Parathyroid adenoma (tissue), 2 donors: ENCODE data around the gene GSKIP.
"Not testable (repeated sequence)": the region's sequence is repeated elsewhere in the genome, so short reads cannot be mapped to it uniquely, and the experiment has no call there.

Experiments used
- H2AFZ ChIP-seq: fragments of 300-600 bp; sonication (generic); one replicate; pipeline ENCODE4 v1.7.0; 2017; ENCODE audit warnings: antibody characterized with exemption, mild to moderate bottlenecking
- H3K27ac ChIP-seq: fragments of 300-600 bp; sonication (generic); one replicate; pipeline ENCODE4 v1.7.0; 2017
- H3K27me3 ChIP-seq: fragments of 300-600 bp; sonication (generic); one replicate; pipeline ENCODE4 v1.7.0; 2017; ENCODE audit warnings: low read length; ENCODE audit not compliant: control insufficient read depth, insufficient read depth
- H3K36me3 ChIP-seq: fragments of 300-600 bp; sonication (generic); one replicate; pipeline ENCODE4 v1.7.0; 2017; ENCODE audit warnings: low read length; ENCODE audit not compliant: control insufficient read depth, insufficient read depth
- H3K4me1 ChIP-seq: fragments of 300-600 bp; sonication (generic); one replicate; pipeline ENCODE4 v1.7.0; 2017; ENCODE audit warnings: control low read depth
- H3K4me2 ChIP-seq: fragments of 300-600 bp; sonication (generic); one replicate; pipeline ENCODE4 v1.7.0; 2017; ENCODE audit warnings: low read length
- H3K4me3 ChIP-seq: fragments of 300-600 bp; sonication (generic); one replicate; pipeline ENCODE4 v1.7.0; 2017; ENCODE audit warnings: low read depth, low read length
- H3K79me2 ChIP-seq: fragments of 300-600 bp; sonication (generic); one replicate; pipeline ENCODE4 v1.7.0; 2017; ENCODE audit warnings: control low read depth
- H3K9ac ChIP-seq: fragments of 300-600 bp; sonication (generic); one replicate; pipeline ENCODE4 v1.7.0; 2017; ENCODE audit warnings: mild to moderate bottlenecking
- H3K9me3 ChIP-seq: fragments of 300-600 bp; sonication (generic); one replicate; pipeline ENCODE4 v1.7.0; 2017; ENCODE audit warnings: low read length; ENCODE audit not compliant: control insufficient read depth
- TF ChIP-seq, protein P1 (sequence below): fragments of 300-600 bp; sonication (generic); IDR thresholded peaks from one replicate; pipeline ENCODE4 v1.7.0; 2017; ENCODE audit warnings: antibody characterized with exemption, mild to moderate bottlenecking
- donor health status: primary hyperparathyroidism.

Gene GSKIP

DNA sequence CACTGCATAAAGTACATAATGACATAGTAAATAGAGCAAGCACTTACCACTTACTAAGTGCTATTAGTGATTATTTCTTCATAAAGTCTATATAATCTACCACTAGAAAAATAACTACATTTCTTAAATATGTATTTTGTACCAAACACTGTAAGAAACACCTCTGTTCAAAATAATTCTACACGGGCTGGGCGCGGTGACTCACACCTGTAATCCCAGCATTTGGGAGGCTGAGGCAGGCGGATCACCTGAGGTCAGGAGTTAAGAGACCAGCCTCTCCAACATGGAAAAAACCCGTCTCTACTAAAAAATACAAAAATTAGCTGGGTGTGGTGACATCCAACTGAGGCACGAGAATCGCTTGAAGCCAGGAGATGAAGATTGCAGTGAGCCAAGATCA is 39.1 kb upstream of the GSKIP start:
- Histone ChIP-seq H3K9ac (no peak overlapping the region), H3K27me3 (no peaks in the 10 kb centered on the region), H3K36me3 (no peaks in the 10 kb centered on the region), H3K27ac (no peak overlapping the region), H3K79me2 (no peaks in the 10 kb centered on the region), H3K4me1 (no peaks in the 10 kb centered on the region), H3K9me3 (no peaks in the 10 kb centered on the region), H3K4me2 (no peak overlapping the region), H3K4me3 (no peak overlapping the region), H2AFZ (no peak overlapping the region)
- TF ChIP-seq, protein P1, sequence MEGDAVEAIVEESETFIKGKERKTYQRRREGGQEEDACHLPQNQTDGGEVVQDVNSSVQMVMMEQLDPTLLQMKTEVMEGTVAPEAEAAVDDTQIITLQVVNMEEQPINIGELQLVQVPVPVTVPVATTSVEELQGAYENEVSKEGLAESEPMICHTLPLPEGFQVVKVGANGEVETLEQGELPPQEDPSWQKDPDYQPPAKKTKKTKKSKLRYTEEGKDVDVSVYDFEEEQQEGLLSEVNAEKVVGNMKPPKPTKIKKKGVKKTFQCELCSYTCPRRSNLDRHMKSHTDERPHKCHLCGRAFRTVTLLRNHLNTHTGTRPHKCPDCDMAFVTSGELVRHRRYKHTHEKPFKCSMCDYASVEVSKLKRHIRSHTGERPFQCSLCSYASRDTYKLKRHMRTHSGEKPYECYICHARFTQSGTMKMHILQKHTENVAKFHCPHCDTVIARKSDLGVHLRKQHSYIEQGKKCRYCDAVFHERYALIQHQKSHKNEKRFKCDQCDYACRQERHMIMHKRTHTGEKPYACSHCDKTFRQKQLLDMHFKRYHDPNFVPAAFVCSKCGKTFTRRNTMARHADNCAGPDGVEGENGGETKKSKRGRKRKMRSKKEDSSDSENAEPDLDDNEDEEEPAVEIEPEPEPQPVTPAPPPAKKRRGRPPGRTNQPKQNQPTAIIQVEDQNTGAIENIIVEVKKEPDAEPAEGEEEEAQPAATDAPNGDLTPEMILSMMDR: no peak

GRCh38 chr14:96338551-96338950 is 24.8 kb upstream of the GSKIP start:
- H3K27ac ChIP-seq: no peak overlapping the region
- H3K9ac ChIP-seq: no peak overlapping the region
- no peaks in the 10 kb centered on the region for H3K9me3 ChIP-seq
- H2AFZ ChIP-seq: no peak overlapping the region
- no peaks in the 10 kb centered on the region for H3K27me3 ChIP-seq
- H3K4me2 ChIP-seq: no peak overlapping the region
- no peak overlapping the region for H3K4me3 ChIP-seq
- TF ChIP-seq, protein P1: no peak
- no peaks in the 10 kb centered on the region for H3K36me3 ChIP-seq
- no peaks in the 10 kb centered on the region for H3K4me1 ChIP-seq
- no peaks in the 10 kb centered on the region for H3K79me2 ChIP-seq

- no peak overlapping the region for H3K27ac ChIP-seq
- H2AFZ ChIP-seq: no peak overlapping the region
- H3K9ac ChIP-seq: no peak overlapping the region
- H3K9me3 ChIP-seq: no peaks in the 10 kb centered on the region
- no peak overlapping the region for H3K4me2 ChIP-seq
- TF ChIP-seq, protein P1: no peak
- H3K36me3 ChIP-seq: no peaks in the 10 kb centered on the region
- H3K27me3 ChIP-seq: no peaks in the 10 kb centered on the region
- H3K79me2 ChIP-seq: no peaks in the 10 kb centered on the region
- no peaks in the 10 kb centered on the region for H3K4me1 ChIP-seq
- H3K4me3 ChIP-seq: no peak overlapping the region
Observed at GRCh38 chr14:96341323-96341722, 22.0 kb upstream of the GSKIP start.

- no peak overlapping the region for H3K9ac ChIP-seq
- no peaks in the 10 kb centered on the region for H3K36me3 ChIP-seq
- H3K4me3 ChIP-seq: no peak overlapping the region
- no peaks in the 10 kb centered on the region for H3K9me3 ChIP-seq
- no peaks in the 10 kb centered on the region for H3K4me1 ChIP-seq
- peaks cover 22% of the 10 kb centered on the region for H3K79me2 ChIP-seq
- H3K4me2 ChIP-seq: no peak overlapping the region
- TF ChIP-seq, protein P1: no peak
- H3K27ac ChIP-seq: no peak overlapping the region
- no peak overlapping the region for H2AFZ ChIP-seq
- no peaks in the 10 kb centered on the region for H3K27me3 ChIP-seq
Observed at GRCh38 chr14:96345669-96346068, 17.7 kb upstream of the GSKIP start.

GRCh38 chr14:96347957-96348356 is 15.4 kb upstream of the GSKIP start:
- H3K27me3 ChIP-seq: not testable (repeated sequence)

More at GRCh38 chr14:96347957-96348356, 15.4 kb upstream of the GSKIP start:
- not testable (repeated sequence) for H3K4me2 ChIP-seq, H3K4me1 ChIP-seq, H3K27ac ChIP-seq, H2AFZ ChIP-seq, H3K36me3 ChIP-seq, H3K9ac ChIP-seq, H3K4me3 ChIP-seq, H3K9me3 ChIP-seq
- peaks cover 33% of the 10 kb centered on the region for H3K79me2 ChIP-seq
